ENCODE results near the gene PTPRK.

Gene PTPRK

GRCh38 chr6:128121190-128121589, 399.2 kb downstream of the PTPRK start:
- DNase-seq, result no peak

GRCh38 chr6:128118401-128118800, 402.0 kb downstream of the PTPRK start:
- no peak for DNase-seq

- no peak for DNase-seq
Measured at GRCh38 chr6:128117916-128118315, 402.5 kb downstream of the PTPRK start.

- DNase-seq, result no peak
Measured at GRCh38 chr6:128114164-128114563, 406.2 kb downstream of the PTPRK start.

GRCh38 chr6:128112494-128112893, 407.9 kb downstream of the PTPRK start:
- no peak for DNase-seq

- no peak for DNase-seq
Measured at GRCh38 chr6:128111096-128111495, 409.3 kb downstream of the PTPRK start.

- no peak for DNase-seq
Measured at GRCh38 chr6:128107682-128108081, 412.7 kb downstream of the PTPRK start.

GRCh38 chr6:128099571-128100197, 420.7 kb downstream of the PTPRK start:
- DNase-seq, result no peak

GRCh38 chr6:128098000-128098581, 422.3 kb downstream of the PTPRK start:
- DNase-seq, result no peak

- no peak for DNase-seq
Measured at GRCh38 chr6:128097009-128097408, 423.4 kb downstream of the PTPRK start.

GRCh38 chr6:128095362-128095761, 425.0 kb downstream of the PTPRK start:
- no peak for DNase-seq

GRCh38 chr6:128079021-128079420, 441.4 kb downstream of the PTPRK start:
- DNase-seq, result no peak

- no peak for DNase-seq
Measured at GRCh38 chr6:128078276-128078675, 442.1 kb downstream of the PTPRK start.

GRCh38 chr6:128076843-128077242, 443.6 kb downstream of the PTPRK start:
- DNase-seq, result no peak

GRCh38 chr6:128074567-128074966, 445.8 kb downstream of the PTPRK start:
- no peak for DNase-seq

GRCh38 chr6:128073389-128073788, 447.0 kb downstream of the PTPRK start:
- DNase-seq, result no peak

GRCh38 chr6:128071212-128071611, 449.2 kb downstream of the PTPRK start:
- DNase-seq, result no peak

- no peak for DNase-seq
Measured at GRCh38 chr6:128070406-128070805, 450.0 kb downstream of the PTPRK start.

GRCh38 chr6:128069188-128069587, 451.2 kb downstream of the PTPRK start:
- DNase-seq, result no peak

GRCh38 chr6:128068119-128068479, 452.3 kb downstream of the PTPRK start:
- DNase-seq, result no peak

GRCh38 chr6:128067446-128068118, 452.8 kb downstream of the PTPRK start:
- DNase-seq, result no peak

GRCh38 chr6:128065072-128065471, 455.3 kb downstream of the PTPRK start:
- DNase-seq, result no peak

- no peak for DNase-seq
Measured at GRCh38 chr6:128064540-128064895, 455.9 kb downstream of the PTPRK start.

GRCh38 chr6:128063850-128064539, 456.4 kb downstream of the PTPRK start:
- DNase-seq, result no peak
